Measurements from ENCODE around the gene HSD11B1L. TPM values are rescaled to one million over a fixed set of nuclear protein-coding genes. Genes with fewer than 3 reads are reported as not detected.

The HSD11B1L gene
- total RNA-seq, result 1.4 and 1.8 TPM in 2 replicates
- 1.5 TPM for total RNA-seq (2013)
- polyA plus RNA-seq, result 4.5 and 4.6 TPM in 2 replicates
- polyA minus RNA-seq, result 2.2 and 2.8 TPM in 2 replicates

DNA sequence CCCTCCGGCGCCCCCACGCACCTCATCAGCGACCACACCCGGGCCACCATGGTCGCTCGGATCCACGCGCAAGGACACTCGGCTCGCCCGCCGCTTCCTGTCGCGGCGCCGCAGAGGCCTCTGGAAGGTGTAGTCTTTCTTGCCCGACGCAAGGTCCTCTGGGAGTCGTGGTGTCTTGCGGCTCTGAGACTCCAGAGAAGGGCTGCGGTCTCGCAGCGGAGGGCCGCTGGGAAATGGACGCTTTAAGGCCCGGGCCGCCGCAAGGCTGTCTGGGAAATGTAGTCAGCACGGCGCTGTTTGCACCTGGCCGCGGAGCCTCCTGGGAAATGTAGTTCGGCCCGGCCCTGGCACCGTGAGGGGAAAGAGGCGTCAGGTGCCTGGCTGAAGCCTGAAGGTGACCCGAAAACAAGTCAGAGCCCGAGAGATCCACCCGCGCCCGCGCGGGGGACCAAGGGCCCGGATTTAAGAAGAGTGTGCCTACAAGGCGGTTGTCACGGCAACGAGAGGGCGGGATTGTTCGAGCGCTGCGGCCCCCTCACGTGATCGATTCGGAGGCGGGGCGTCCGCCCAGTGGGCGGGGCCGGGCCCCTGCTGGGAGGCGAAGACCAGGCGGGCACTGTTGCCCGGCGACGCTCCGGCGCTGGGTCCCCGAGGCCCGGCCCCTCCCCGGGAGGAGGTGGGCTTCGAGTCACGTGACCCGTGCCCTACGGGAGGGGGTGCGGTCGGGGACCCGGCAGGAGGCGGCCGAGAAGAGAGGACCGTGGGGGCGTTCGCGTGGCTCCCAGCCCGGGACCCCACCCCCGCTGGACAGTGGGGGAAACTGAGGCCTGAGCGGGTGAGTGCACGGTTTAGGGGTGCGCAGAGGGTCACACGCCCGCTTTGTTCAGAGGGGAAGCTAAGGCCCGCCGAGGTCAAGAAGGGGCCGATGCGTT is at the start of gene HSD11B1L, which contains the start of gene MICOS13:
Gene HSD11B1L (plus strand): TSS at position 591 of the 932 bp plus-strand sequence. CDS start 3,806 bp downstream, outside the sequence.
Gene MICOS13 (minus strand): TSS at position 80 of the 932 bp plus-strand sequence. CDS start 30 bp downstream, at position 50.
- Histone ChIP-seq H3K4me2 (replicated peaks; ENCODE audit: low read depth, low read length, poor library complexity, severe bottlenecking) (peak within 1 kb of the TSS; percentile 91), H2AFZ (ENCODE audit: insufficient read depth, low read depth, low read length, poor library complexity, severe bottlenecking) (peak within 1 kb of the TSS; percentile 92), H3K36me3 (replicated peaks in 1 of 2; ENCODE audit: control extremely low read depth in 1 of 2, control insufficient read depth in 1 of 2, extremely low read depth in 1 of 2, insufficient read depth in 2 of 2, low read length in 1 of 2) (no peaks in the 10 kb centered on the region), H3K79me2 (ENCODE audit: control insufficient read depth, insufficient read depth, low read length) (peaks cover 12% of the 10 kb centered on the region), H3K27ac (ENCODE audit: low read length in 2 of 2) (peak within 1 kb of the TSS; percentile 96 to 98), H3K9ac (ENCODE audit: low read length) (peak within 1 kb of the TSS; percentile 92), H4K20me1 (ENCODE audit: control insufficient read depth, insufficient read depth, low read length, poor library complexity, severe bottlenecking) (no peaks in the 10 kb centered on the region), H3K27me3 (replicated peaks in 1 of 4; ENCODE audit: control extremely low read depth in 1 of 4, control insufficient read depth in 3 of 4, insufficient read depth in 4 of 4, low read length in 3 of 4) (no peaks in the 10 kb centered on the region), H3K9me3 (ENCODE audit: control extremely low read depth in 1 of 3, control insufficient read depth in 2 of 3, insufficient read depth in 1 of 3, low read length in 2 of 3) (peaks cover 0 to 3% (median 0%) of the 10 kb centered on the region in 3 donors), H3K4me1 (ENCODE audit: control insufficient read depth in 2 of 2, insufficient read depth in 2 of 2, low read length in 2 of 2) (peaks cover 14 to 17% of the 10 kb centered on the region in 2 donors), H3K4me3 (ENCODE audit: control extremely low read depth in 1 of 5, extremely low read depth in 1 of 5, insufficient read depth in 1 of 5, low read depth in 2 of 5, low read length in 4 of 5) (peak within 1 kb of the TSS; percentile 65 to 100 (median 81))
- 2% methylated on average over 93 of the region's 94 CpGs for WGBS (ENCODE audit: insufficient coverage)
- no peaks in the 10 kb centered on the region for H3K9me3 Mint-ChIP-seq (ENCODE audit: insufficient read depth)
- peak; percentile 93 for ATAC-seq (ENCODE audit: low read depth)
- intact Hi-C loops (cut with micrococcal nuclease), result loop anchor here (1.0 to 10.0 kb wide), 4 partner anchors 10 to 1916 kb away; partner anchors contain the start of genes APBA3, DUS3L, MRPL54 and RPL36
- ChIA-PET CTCF (interaction anchor here (1.2 kb wide), 1 partner anchor 9 kb away, joined by 3 read pairs; no protein-coding TSS in a partner anchor), POLR2A (no interaction called here)
- H3K4me1 Mint-ChIP-seq, result peaks cover 25% of the 10 kb centered on the region
- peak within 1 kb of the TSS; percentile 93 for H3K4me3 Mint-ChIP-seq
- peak within 1 kb of the TSS; percentile 99 for H3K27ac Mint-ChIP-seq
- peak; percentile 100 for DNase-seq
- no peaks in the 10 kb centered on the region for H3K27me3 Mint-ChIP-seq
- TF ChIP-seq, protein P1, sequence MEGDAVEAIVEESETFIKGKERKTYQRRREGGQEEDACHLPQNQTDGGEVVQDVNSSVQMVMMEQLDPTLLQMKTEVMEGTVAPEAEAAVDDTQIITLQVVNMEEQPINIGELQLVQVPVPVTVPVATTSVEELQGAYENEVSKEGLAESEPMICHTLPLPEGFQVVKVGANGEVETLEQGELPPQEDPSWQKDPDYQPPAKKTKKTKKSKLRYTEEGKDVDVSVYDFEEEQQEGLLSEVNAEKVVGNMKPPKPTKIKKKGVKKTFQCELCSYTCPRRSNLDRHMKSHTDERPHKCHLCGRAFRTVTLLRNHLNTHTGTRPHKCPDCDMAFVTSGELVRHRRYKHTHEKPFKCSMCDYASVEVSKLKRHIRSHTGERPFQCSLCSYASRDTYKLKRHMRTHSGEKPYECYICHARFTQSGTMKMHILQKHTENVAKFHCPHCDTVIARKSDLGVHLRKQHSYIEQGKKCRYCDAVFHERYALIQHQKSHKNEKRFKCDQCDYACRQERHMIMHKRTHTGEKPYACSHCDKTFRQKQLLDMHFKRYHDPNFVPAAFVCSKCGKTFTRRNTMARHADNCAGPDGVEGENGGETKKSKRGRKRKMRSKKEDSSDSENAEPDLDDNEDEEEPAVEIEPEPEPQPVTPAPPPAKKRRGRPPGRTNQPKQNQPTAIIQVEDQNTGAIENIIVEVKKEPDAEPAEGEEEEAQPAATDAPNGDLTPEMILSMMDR (IDR thresholded peaks at IDR 0.05), result no peak
- TF ChIP-seq EZH2 (IDR thresholded peaks at IDR 0.05; ENCODE audit: borderline replicate concordance, insufficient read depth, low read depth, low read length, poor library complexity, severe bottlenecking), result no peak
